8988T (cell line): ENCODE measurements around the gene LRP3.

Experiments used
- DNase-seq: peaks from one replicate; pipeline ENCODE4 v3.0.0; 2011

LRP3 gene

GRCh38 chr19:33240181-33240771, 46.1 kb downstream of the LRP3 start:
- DNase-seq: no peak

- DNase-seq: no peak
Observed at GRCh38 chr19:33241091-33241529, 47.0 kb downstream of the LRP3 start.

GRCh38 chr19:33241530-33242101, 47.5 kb downstream of the LRP3 start:
- DNase-seq: no peak

GRCh38 chr19:33242131-33242530, 48.0 kb downstream of the LRP3 start:
- DNase-seq: no peak

GRCh38 chr19:33242911-33243310, 48.8 kb downstream of the LRP3 start:
- DNase-seq: no peak

- no peak for DNase-seq
Observed at GRCh38 chr19:33245948-33246708, 52.0 kb downstream of the LRP3 start.

- DNase-seq: no peak
Observed at GRCh38 chr19:33246709-33247440, 52.7 kb downstream of the LRP3 start.

- no peak for DNase-seq
Observed at GRCh38 chr19:33247441-33247819, 53.3 kb downstream of the LRP3 start.

GRCh38 chr19:33248104-33248503, 54.0 kb downstream of the LRP3 start:
- no peak for DNase-seq

GRCh38 chr19:33248553-33248953, 54.4 kb downstream of the LRP3 start:
- DNase-seq: no peak

- peak; percentile 70 for DNase-seq
Observed at GRCh38 chr19:33248954-33249613, 55.0 kb downstream of the LRP3 start.

GRCh38 chr19:33249740-33250366, 55.7 kb downstream of the LRP3 start:
- no peak for DNase-seq

- DNase-seq: no peak
Observed at GRCh38 chr19:33250500-33250899, 56.4 kb downstream of the LRP3 start.

GRCh38 chr19:33251076-33251475, 56.9 kb downstream of the LRP3 start:
- DNase-seq: no peak

GRCh38 chr19:33251526-33252090, 57.5 kb downstream of the LRP3 start:
- DNase-seq: no peak

GRCh38 chr19:33252418-33252962, 58.4 kb downstream of the LRP3 start:
- no peak for DNase-seq

GRCh38 chr19:33252971-33253370, 58.8 kb downstream of the LRP3 start:
- no peak for DNase-seq

GRCh38 chr19:33254245-33254824, 60.2 kb downstream of the LRP3 start:
- no peak for DNase-seq

GRCh38 chr19:33255781-33256180, 61.7 kb downstream of the LRP3 start:
- DNase-seq: no peak

GRCh38 chr19:33256261-33256660, 62.1 kb downstream of the LRP3 start:
- no peak for DNase-seq

GRCh38 chr19:33257828-33258227, 63.7 kb downstream of the LRP3 start:
- no peak for DNase-seq
